Naive thymus-derived CD4-positive, alpha-beta T cell (primary cell): ENCODE results near the gene CDH13. TPM values are rescaled to one million over a fixed set of nuclear protein-coding genes. Genes with fewer than 3 reads are reported as not detected.

Experiments
- ATAC-seq: fragments of 150-1000 bp; cut with Tn5 transposase; 2 replicates; pipeline ENCODE4 v1.10.0; 2021; ENCODE audit warnings: mild to moderate bottlenecking, moderate library complexity
- CTCF ChIA-PET: fragments of 350-600 bp; sonication (Branson Sonifier 250); formaldehyde crosslinking; loops from one replicate; lab custom pipeline; 2021; ENCODE audit warnings: antibody characterized with exemption; lab: Charles Lee
- POLR2A ChIA-PET: fragments of 350-600 bp; sonication (Branson Sonifier 250); formaldehyde crosslinking; loops from one replicate; lab custom pipeline; 2021; ENCODE audit warnings: antibody characterized with exemption, inconsistent platforms; lab: Charles Lee
- DNase-seq, 9 donors: peaks; one replicate each; pipeline versions ENCODE4 v3.0.0 to v3.0.0-alpha.2; 2020 to 2022; ENCODE audit warnings: mixed read lengths in 1 of 9
- H3K27ac ChIP-seq: one replicate; pipeline ENCODE4 v1.7.0; 2013; ENCODE audit warnings: mild to moderate bottlenecking, low read depth, low read length, moderate library complexity
- H3K27me3 ChIP-seq, 2 donors: one replicate each; pipeline ENCODE4 v1.7.0; 2013; ENCODE audit warnings: low read length in 2 of 2, mild to moderate bottlenecking in 2 of 2, moderate library complexity in 2 of 2; ENCODE audit not compliant: control insufficient read depth in 2 of 2, insufficient read depth in 2 of 2
- H3K36me3 ChIP-seq, 3 experiments: 1 replicate in 2 of 3; 2 replicates in 1 of 3; pipeline ENCODE4 v1.7.0; 2013; ENCODE audit warnings: low read length in 3 of 3, mild to moderate bottlenecking in 3 of 3, moderate library complexity in 1 of 3; ENCODE audit not compliant: insufficient read depth in 3 of 3, control insufficient read depth in 2 of 3
- H3K4me1 ChIP-seq, 2 donors: one replicate each; pipeline ENCODE4 v1.7.0; 2013; ENCODE audit warnings: low read length in 2 of 2, mild to moderate bottlenecking in 2 of 2, moderate library complexity in 1 of 2; ENCODE audit not compliant: control insufficient read depth in 2 of 2, insufficient read depth in 2 of 2
- H3K4me3 ChIP-seq: 2 replicates; pipeline ENCODE4 v1.7.0; 2013; ENCODE audit warnings: mild to moderate bottlenecking, low read length
- H3K9me3 ChIP-seq, 3 experiments: 1 replicate in 2 of 3; 2 replicates in 1 of 3; pipeline ENCODE4 v1.7.0; 2013; ENCODE audit warnings: low read length in 3 of 3; ENCODE audit not compliant: control insufficient read depth in 2 of 3
- H3K27ac Mint-ChIP-seq, 9 donors: one replicate each; pipeline ENCODE4 v1.8.0; 2020 to 2022; ENCODE audit warnings: mixed read lengths in 9 of 9, mild to moderate bottlenecking in 8 of 9, moderate library complexity in 5 of 9, inconsistent platforms in 2 of 9
- H3K27me3 Mint-ChIP-seq, 5 donors: one replicate each; pipeline ENCODE4 v1.8.0; 2021 to 2022; ENCODE audit warnings: mixed read lengths in 5 of 5, mild to moderate bottlenecking in 1 of 5
- H3K36me3 Mint-ChIP-seq, 5 donors: one replicate each; pipeline ENCODE4 v1.8.0; 2020 to 2022; ENCODE audit warnings: mixed read lengths in 5 of 5, mild to moderate bottlenecking in 3 of 5, inconsistent platforms in 1 of 5
- H3K4me1 Mint-ChIP-seq, 7 donors: one replicate each; pipeline ENCODE4 v1.8.0; 2020 to 2022; ENCODE audit warnings: mixed read lengths in 7 of 7, mild to moderate bottlenecking in 3 of 7, inconsistent platforms in 1 of 7
- H3K4me3 Mint-ChIP-seq, 10 donors: one replicate each; pipeline ENCODE4 v1.8.0; 2020 to 2022; ENCODE audit warnings: mild to moderate bottlenecking in 10 of 10, mixed read lengths in 10 of 10, moderate library complexity in 6 of 10, inconsistent platforms in 2 of 10
- H3K9me3 Mint-ChIP-seq, 11 donors: one replicate each; pipeline ENCODE4 v1.8.0; 2020 to 2022; ENCODE audit warnings: mixed read lengths in 11 of 11, mild to moderate bottlenecking in 4 of 11, inconsistent platforms in 1 of 11, moderate library complexity in 1 of 11
- intact Hi-C, 2 donors: fragments of 100-400 bp; cut with micrococcal nuclease; formaldehyde crosslinking; loops; one replicate each; pipeline ENCODE4 v1.15.1; 2023
- polyA plus RNA-seq, 2 donors: library from polyadenylated mRNA; unstranded; fragments of 300-500 nt; fragmentation: Illumina TruSeq; gene quantifications; one replicate each; pipeline ENCODE4 v1.2.3, GENCODE V29; 2021
- total RNA-seq, 6 experiments: library from RNA in 5 of 6; stranded (reverse) in 5 of 6; gene quantifications; 1 replicate in 5 of 6; 2 replicates in 1 of 6; pipeline ENCODE4 v1.2.3 and lab custom pipeline; 2021 to 2026

The CDH13 gene
- total and polyA plus RNA-seq, 7 experiments from 2014 or later = not detected

DNA sequence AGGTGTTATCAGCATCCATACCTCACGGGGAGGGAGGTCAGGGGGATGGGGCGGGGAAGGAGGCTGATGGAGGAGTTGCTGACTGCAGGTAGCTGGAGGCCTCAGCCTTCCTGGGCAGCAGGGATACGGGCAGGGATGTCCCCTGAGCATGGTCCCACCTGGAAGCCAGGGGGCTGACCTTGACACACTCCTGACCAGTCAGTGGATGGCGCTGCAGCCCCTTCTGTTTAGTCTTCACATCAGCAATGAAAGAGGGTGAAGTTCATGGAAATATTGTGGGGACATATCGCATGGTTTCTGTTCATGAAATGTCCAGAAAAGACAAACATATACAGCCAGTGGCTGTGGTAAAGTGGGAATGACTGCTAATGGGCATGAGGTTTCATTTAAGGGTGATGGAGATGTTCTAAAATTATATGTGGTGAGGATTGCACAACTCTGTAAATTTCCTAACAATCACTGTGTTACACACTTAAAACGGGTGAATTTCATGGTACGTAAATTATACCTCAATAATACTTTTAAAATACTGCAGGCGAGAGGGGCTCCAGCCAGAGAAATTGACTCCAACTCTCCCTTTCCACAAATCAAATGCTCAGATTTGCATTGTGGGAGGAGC is 489.6 kb downstream of the CDH13 start:
- H3K4me3 ChIP-seq = no peak overlapping the region
- ChIA-PET CTCF (no interaction called here), POLR2A (no interaction called here)
- no peaks in the 10 kb centered on the region for H3K36me3 Mint-ChIP-seq
- H3K4me1 Mint-ChIP-seq = peaks cover 0 to 3% (median 0%) of the 10 kb centered on the region in 7 donors
- no peak overlapping the region for H3K27ac Mint-ChIP-seq
- H3K4me3 Mint-ChIP-seq = no peak overlapping the region
- intact Hi-C loops = no loop called here
- no peaks in the 10 kb centered on the region for H3K36me3 ChIP-seq
- H3K27me3 ChIP-seq = no peaks in the 10 kb centered on the region
- no peak for ATAC-seq
- H3K27me3 Mint-ChIP-seq = peaks cover 0 to 5% (median 3%) of the 10 kb centered on the region in 5 donors
- H3K4me1 ChIP-seq = no peaks in the 10 kb centered on the region
- peaks cover 0 to 2% (median 0%) of the 10 kb centered on the region in 11 donors for H3K9me3 Mint-ChIP-seq
- no peak for DNase-seq
- no peak overlapping the region for H3K27ac ChIP-seq
- H3K9me3 ChIP-seq = no peaks in the 10 kb centered on the region

DNA sequence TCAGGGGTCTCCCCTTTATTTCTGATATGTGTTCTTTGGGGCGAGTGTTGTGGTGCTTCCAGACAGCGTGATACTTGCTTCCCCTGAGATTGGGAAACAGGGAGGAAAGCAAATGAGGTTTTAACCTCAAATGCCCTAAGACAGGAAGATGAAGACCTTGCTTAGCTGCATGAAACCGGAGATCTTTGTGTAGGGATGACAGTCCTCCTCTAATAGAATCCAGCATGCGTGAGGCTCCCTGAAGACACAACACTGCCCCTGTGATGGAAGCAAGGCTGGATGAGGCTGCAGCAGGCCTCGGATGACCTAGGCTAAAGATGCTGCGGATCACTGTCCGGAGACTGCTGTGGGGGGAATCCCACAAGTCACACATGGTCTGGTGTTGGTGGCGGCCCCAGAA is 491.0 kb downstream of the CDH13 start:
- H3K27me3 ChIP-seq = no peaks in the 10 kb centered on the region
- no peaks in the 10 kb centered on the region for H3K36me3 ChIP-seq
- no peak overlapping the region for H3K4me3 Mint-ChIP-seq
- peaks cover 0 to 3% (median 0%) of the 10 kb centered on the region in 7 donors for H3K4me1 Mint-ChIP-seq
- DNase-seq (no peak), ATAC-seq (no peak)
- ChIA-PET CTCF (no interaction called here), POLR2A (no interaction called here)
- H3K27ac ChIP-seq = no peak overlapping the region
- no peak overlapping the region for H3K4me3 ChIP-seq
- no peak overlapping the region for H3K27ac Mint-ChIP-seq
- intact Hi-C loops = no loop called here
- no peaks in the 10 kb centered on the region for H3K4me1 ChIP-seq
- H3K36me3 Mint-ChIP-seq = no peaks in the 10 kb centered on the region
- H3K9me3 ChIP-seq = no peaks in the 10 kb centered on the region
- H3K27me3 Mint-ChIP-seq = peaks cover 0 to 5% (median 0%) of the 10 kb centered on the region in 5 donors
- H3K9me3 Mint-ChIP-seq = peaks cover 0 to 2% (median 0%) of the 10 kb centered on the region in 11 donors

GRCh38 chr16:83118365-83118764 is 491.6 kb downstream of the CDH13 start:
- Mint-ChIP-seq H3K27ac (no peak overlapping the region), H3K4me3 (no peak overlapping the region), H3K9me3 (peaks cover 0 to 2% (median 0%) of the 10 kb centered on the region in 11 donors), H3K36me3 (no peaks in the 10 kb centered on the region), H3K27me3 (peaks cover 0 to 5% (median 0%) of the 10 kb centered on the region in 5 donors), H3K4me1 (peaks cover 0 to 3% (median 0%) of the 10 kb centered on the region in 7 donors)
- intact Hi-C loops = no loop called here
- Histone ChIP-seq H3K36me3 (no peaks in the 10 kb centered on the region), H3K4me3 (no peak overlapping the region), H3K4me1 (no peaks in the 10 kb centered on the region), H3K9me3 (no peaks in the 10 kb centered on the region), H3K27me3 (no peaks in the 10 kb centered on the region), H3K27ac (no peak overlapping the region)
- ChIA-PET CTCF (no interaction called here), POLR2A (no interaction called here)
- no peak for DNase-seq
- no peak for ATAC-seq

DNA sequence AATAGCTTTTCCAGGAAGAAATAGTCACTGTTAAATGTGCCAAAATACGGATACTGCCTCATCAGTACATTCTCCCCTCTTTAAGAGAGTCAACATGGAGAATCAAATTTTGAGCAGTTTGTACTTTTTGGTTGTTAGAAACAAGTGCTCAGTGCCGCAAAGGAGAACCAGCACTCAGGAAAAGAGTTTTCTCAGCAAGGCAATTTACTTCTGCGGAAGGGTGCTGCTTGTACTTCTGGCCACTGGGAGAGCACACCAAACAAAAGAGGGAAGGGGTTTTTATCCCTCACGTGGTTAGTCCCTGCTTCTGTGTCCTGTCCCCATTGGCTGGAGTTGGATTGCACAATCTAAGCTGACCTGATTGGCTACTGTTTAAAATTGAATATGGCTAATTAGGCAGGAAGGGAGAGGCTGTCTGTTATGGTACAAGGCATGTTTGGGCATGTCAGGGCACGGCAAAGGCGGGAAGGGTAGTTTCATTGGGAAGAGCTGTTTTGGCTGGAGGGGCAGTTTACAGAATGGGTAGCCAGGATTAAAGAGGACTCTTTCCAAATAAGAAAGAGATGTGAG is 499.3 kb downstream of the CDH13 start:
- H3K4me1 ChIP-seq = no peaks in the 10 kb centered on the region
- Mint-ChIP-seq H3K9me3 (peaks cover 4 to 32% (median 12%) of the 10 kb centered on the region in 11 donors), H3K27ac (no peak overlapping the region), H3K4me3 (no peak overlapping the region), H3K4me1 (no peaks in the 10 kb centered on the region), H3K36me3 (peaks cover 0 to 12% (median 0%) of the 10 kb centered on the region in 5 donors), H3K27me3 (peaks cover 0 to 19% (median 4%) of the 10 kb centered on the region in 5 donors)
- no peak overlapping the region for H3K4me3 ChIP-seq
- ATAC-seq (no peak), DNase-seq (no peak)
- no peaks in the 10 kb centered on the region for H3K36me3 ChIP-seq
- no peak overlapping the region for H3K27ac ChIP-seq
- CTCF ChIA-PET = no interaction called here
- peaks cover 0 to 8% (median 0%) of the 10 kb centered on the region in 3 experiments for H3K9me3 ChIP-seq
- H3K27me3 ChIP-seq = no peaks in the 10 kb centered on the region
- intact Hi-C loops = no loop called here
- POLR2A ChIA-PET = no interaction called here

- no peak overlapping the region for H3K27ac ChIP-seq
- ChIA-PET POLR2A (no interaction called here), CTCF (no interaction called here)
- no peaks in the 10 kb centered on the region for H3K4me1 ChIP-seq
- no peaks in the 10 kb centered on the region for H3K4me1 Mint-ChIP-seq
- no peak overlapping the region for H3K27ac Mint-ChIP-seq
- DNase-seq = no peak
- no peak overlapping the region for H3K4me3 ChIP-seq
- H3K27me3 Mint-ChIP-seq = peaks cover 0 to 27% (median 4%) of the 10 kb centered on the region in 5 donors
- H3K9me3 ChIP-seq = peaks cover 0 to 8% (median 0%) of the 10 kb centered on the region in 3 experiments
- no peak for ATAC-seq
- H3K9me3 Mint-ChIP-seq = peaks cover 4 to 32% (median 12%) of the 10 kb centered on the region in 11 donors
- no peaks in the 10 kb centered on the region for H3K36me3 ChIP-seq
- no peak overlapping the region for H3K4me3 Mint-ChIP-seq
- intact Hi-C loops = no loop called here
- H3K27me3 ChIP-seq = no peaks in the 10 kb centered on the region
- peaks cover 0 to 12% (median 0%) of the 10 kb centered on the region in 5 donors for H3K36me3 Mint-ChIP-seq
Observed at GRCh38 chr16:83128041-83128440, 501.3 kb downstream of the CDH13 start.

DNA sequence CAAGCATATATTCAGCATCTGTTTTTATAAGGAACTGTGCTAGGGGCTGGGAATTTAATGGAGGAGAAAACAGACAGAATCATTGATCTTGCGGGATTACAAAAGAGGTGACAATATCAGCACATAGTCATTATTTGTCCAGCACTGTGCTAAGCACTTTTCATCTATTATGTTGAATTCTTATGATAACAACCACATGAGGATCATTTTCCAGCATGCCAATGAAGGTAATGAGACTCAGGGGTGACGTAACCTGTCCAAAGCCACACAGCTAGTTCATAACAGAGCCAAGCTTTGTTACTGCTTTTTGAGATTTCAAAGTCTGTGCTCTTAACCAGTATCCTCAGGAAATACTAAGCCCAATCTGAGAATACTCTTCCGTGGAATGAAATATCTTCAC is 503.3 kb downstream of the CDH13 start:
- Mint-ChIP-seq H3K9me3 (peaks cover 1 to 27% (median 12%) of the 10 kb centered on the region in 11 donors), H3K27ac (no peak overlapping the region), H3K4me3 (no peak overlapping the region), H3K4me1 (no peaks in the 10 kb centered on the region), H3K36me3 (peaks cover 0 to 12% (median 0%) of the 10 kb centered on the region in 5 donors), H3K27me3 (peaks cover 0 to 23% (median 1%) of the 10 kb centered on the region in 5 donors)
- ChIA-PET POLR2A (no interaction called here), CTCF (no interaction called here)
- Histone ChIP-seq H3K4me1 (no peaks in the 10 kb centered on the region), H3K36me3 (no peaks in the 10 kb centered on the region), H3K9me3 (peaks cover 0 to 8% (median 0%) of the 10 kb centered on the region in 3 experiments), H3K27me3 (no peaks in the 10 kb centered on the region), H3K27ac (no peak overlapping the region), H3K4me3 (no peak overlapping the region)
- ATAC-seq (no peak), DNase-seq (no peak)
- intact Hi-C loops = no loop called here

DNA sequence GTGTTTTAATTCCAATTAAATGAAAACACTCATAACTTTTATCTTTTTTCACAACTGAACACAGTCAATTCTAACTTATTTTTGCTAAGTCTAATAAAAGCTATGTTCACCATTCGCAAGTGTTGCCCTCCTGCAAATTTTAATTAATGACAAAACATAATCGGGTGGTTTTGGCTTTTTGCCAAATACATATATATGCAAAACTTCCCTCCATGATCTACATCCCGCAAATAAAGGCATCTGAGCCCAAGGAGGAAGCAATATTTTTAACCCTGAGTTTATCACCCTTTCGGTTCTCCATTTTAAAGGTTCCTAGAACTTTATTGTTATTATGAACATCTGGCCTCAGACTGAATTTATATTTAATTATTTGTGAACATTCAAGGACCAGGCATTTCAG is 507.9 kb downstream of the CDH13 start:
- POLR2A ChIA-PET = no interaction called here
- Mint-ChIP-seq H3K4me1 (peaks cover 6 to 15% (median 9%) of the 10 kb centered on the region in 7 donors), H3K9me3 (peaks cover 0 to 3% (median 0%) of the 10 kb centered on the region in 11 donors), H3K27ac (no peak overlapping the region), H3K4me3 (no peak overlapping the region), H3K27me3 (peaks cover 0 to 14% (median 7%) of the 10 kb centered on the region in 5 donors), H3K36me3 (no peaks in the 10 kb centered on the region)
- no peaks in the 10 kb centered on the region for H3K36me3 ChIP-seq
- no peak overlapping the region for H3K4me3 ChIP-seq
- H3K27me3 ChIP-seq = no peaks in the 10 kb centered on the region
- CTCF ChIA-PET = no interaction called here
- no peaks in the 10 kb centered on the region for H3K4me1 ChIP-seq
- ATAC-seq = no peak
- no peak overlapping the region for H3K27ac ChIP-seq
- intact Hi-C loops = no loop called here
- no peak for DNase-seq
- no peaks in the 10 kb centered on the region for H3K9me3 ChIP-seq
